HepG2 (cell line): ENCODE results near the gene LILRB5. TPM values are rescaled to one million over a fixed set of nuclear protein-coding genes. Genes with fewer than 3 reads are reported as not detected.

Source experiments
- AKAP8 ChIP-seq: sonication (generic); formaldehyde crosslinking; IDR thresholded peaks from 2 replicates; pipeline ENCODE4 v1.5.1; 2020; ENCODE audit warnings: mild to moderate bottlenecking, missing genetic modification reagents
- BRD4 ChIP-seq: sonication (generic); formaldehyde crosslinking; IDR thresholded peaks from 2 replicates; pipeline ENCODE4 v1.4.0; 2020; ENCODE audit warnings: missing genetic modification reagents
- CBX5 ChIP-seq: sonication (generic); formaldehyde crosslinking; IDR thresholded peaks from 2 replicates; pipeline ENCODE4 v1.4.0; 2020; ENCODE audit warnings: missing genetic modification reagents, borderline replicate concordance
- EP300 ChIP-seq, 3 experiments: sonication (generic) in 1 of 3; formaldehyde crosslinking in 1 of 3; IDR thresholded peaks; 2 replicates each; pipeline versions ENCODE4 v1.5.1 to v1.6.1; 2011 to 2020; ENCODE audit warnings: low read depth in 2 of 3, low read length in 2 of 3, borderline replicate concordance in 1 of 3, improper control_type of control experiment in 1 of 3, mild to moderate bottlenecking in 1 of 3, missing genetic modification reagents in 1 of 3, moderate library complexity in 1 of 3
- FIP1L1 ChIP-seq: fragments of 200-400 bp; formaldehyde crosslinking; IDR thresholded peaks from 2 replicates; pipeline ENCODE4 v1.6.1; 2018; ENCODE audit warnings: low read depth, mild to moderate bottlenecking, low read length, moderate library complexity, borderline replicate concordance; ENCODE audit not compliant: insufficient read depth
- FOXM1 ChIP-seq: sonication (generic); formaldehyde crosslinking; IDR thresholded peaks from 2 replicates; pipeline ENCODE4 v1.5.0; 2020; ENCODE audit warnings: missing genetic modification reagents
- HOXA9 ChIP-seq: sonication (generic); formaldehyde crosslinking; IDR thresholded peaks from 2 replicates; pipeline ENCODE4 v1.8.1; 2022; ENCODE audit warnings: missing genetic modification reagents, mild to moderate bottlenecking, moderate library complexity, borderline replicate concordance
- IKZF4 ChIP-seq: sonication (generic); formaldehyde crosslinking; IDR thresholded peaks from 2 replicates; pipeline ENCODE4 v1.5.1; 2020; ENCODE audit warnings: borderline replicate concordance, mild to moderate bottlenecking, low read depth, missing genetic modification reagents; ENCODE audit errors: not compliant biosample characterization
- MATR3 ChIP-seq: sonication (generic); formaldehyde crosslinking; IDR thresholded peaks from 2 replicates; pipeline ENCODE4 v1.4.0; 2020; ENCODE audit warnings: missing genetic modification reagents
- TERF1 ChIP-seq: sonication (generic); formaldehyde crosslinking; IDR thresholded peaks from 2 replicates; pipeline ENCODE4 v1.8.0; 2022; ENCODE audit warnings: mild to moderate bottlenecking, missing genetic modification reagents, moderate library complexity
- ZBTB34 ChIP-seq: sonication (generic); formaldehyde crosslinking; IDR thresholded peaks from 2 replicates; pipeline ENCODE4 v1.8.0; 2022; ENCODE audit warnings: mild to moderate bottlenecking, missing genetic modification reagents
- ZNF101 ChIP-seq: sonication (generic); formaldehyde crosslinking; IDR thresholded peaks from 2 replicates; pipeline ENCODE4 v1.4.0; 2020; ENCODE audit warnings: mild to moderate bottlenecking, low read depth, missing genetic modification reagents, borderline replicate concordance
- ZNF253 ChIP-seq: sonication (generic); formaldehyde crosslinking; IDR thresholded peaks from 2 replicates; pipeline ENCODE4 v1.8.0; 2022; ENCODE audit warnings: mild to moderate bottlenecking, missing genetic modification reagents, borderline replicate concordance
- ZNF557 ChIP-seq: sonication (generic); formaldehyde crosslinking; IDR thresholded peaks from 2 replicates; pipeline ENCODE4 v1.4.0; 2020; ENCODE audit warnings: missing genetic modification reagents
- ZNF674 ChIP-seq: sonication (generic); formaldehyde crosslinking; IDR thresholded peaks from 2 replicates; pipeline ENCODE4 v1.5.0; 2020; ENCODE audit warnings: low read depth, mild to moderate bottlenecking, missing genetic modification reagents
- ZNF713 ChIP-seq: sonication (generic); formaldehyde crosslinking; IDR thresholded peaks from 2 replicates; pipeline ENCODE4 v1.4.0; 2020; ENCODE audit warnings: mild to moderate bottlenecking, missing genetic modification reagents
- ZXDC ChIP-seq: sonication (generic); formaldehyde crosslinking; IDR thresholded peaks from 2 replicates; pipeline ENCODE4 v1.5.0; 2020; ENCODE audit warnings: mild to moderate bottlenecking, missing genetic modification reagents
- polyA plus RNA-seq, 8 experiments: library from polyadenylated mRNA; depleted of rRNA in 3 of 8; stranded (reverse) in 7 of 8; unstranded in 1 of 8; fragments of >200 nt; fragmentation: Illumina TruSeq in 4 of 8; extraction: Trizol in 4 of 8; gene quantifications; 2 replicates each; pipeline versions ENCODE4 v1.2.1 to v1.2.3, GENCODE V29; 2011 to 2016; ENCODE audit warnings: low read depth in 4 of 8, missing spikeins in 1 of 8, mixed read lengths in 1 of 8; ENCODE audit not compliant: insufficient read depth in 1 of 8
- total RNA-seq, 5 experiments: library from RNA; depleted of rRNA; stranded (reverse); fragments of >200 nt; fragmentation: Illumina TruSeq; extraction: Trizol; gene quantifications; 2 replicates each; pipeline ENCODE4 v1.2.3, GENCODE V29; 2016; ENCODE audit warnings: low read depth in 1 of 5
- TF ChIP-seq, protein P1 (sequence below): sonication (generic); IDR thresholded peaks from 2 replicates; pipeline ENCODE4 v1.6.1; 2016; ENCODE audit warnings: low read depth, borderline replicate concordance
- TF ChIP-seq, protein P2 (sequence below): sonication (generic); formaldehyde crosslinking; IDR thresholded peaks from 2 replicates; pipeline ENCODE4 v1.5.1; 2020; ENCODE audit warnings: mild to moderate bottlenecking, moderate library complexity, missing genetic modification reagents

The LILRB5 gene
- total and polyA plus RNA-seq, 2 of the 13 experiments (the other 11 are each of a cell fraction or from before 2014, with no cell fraction given): not detected

DNA sequence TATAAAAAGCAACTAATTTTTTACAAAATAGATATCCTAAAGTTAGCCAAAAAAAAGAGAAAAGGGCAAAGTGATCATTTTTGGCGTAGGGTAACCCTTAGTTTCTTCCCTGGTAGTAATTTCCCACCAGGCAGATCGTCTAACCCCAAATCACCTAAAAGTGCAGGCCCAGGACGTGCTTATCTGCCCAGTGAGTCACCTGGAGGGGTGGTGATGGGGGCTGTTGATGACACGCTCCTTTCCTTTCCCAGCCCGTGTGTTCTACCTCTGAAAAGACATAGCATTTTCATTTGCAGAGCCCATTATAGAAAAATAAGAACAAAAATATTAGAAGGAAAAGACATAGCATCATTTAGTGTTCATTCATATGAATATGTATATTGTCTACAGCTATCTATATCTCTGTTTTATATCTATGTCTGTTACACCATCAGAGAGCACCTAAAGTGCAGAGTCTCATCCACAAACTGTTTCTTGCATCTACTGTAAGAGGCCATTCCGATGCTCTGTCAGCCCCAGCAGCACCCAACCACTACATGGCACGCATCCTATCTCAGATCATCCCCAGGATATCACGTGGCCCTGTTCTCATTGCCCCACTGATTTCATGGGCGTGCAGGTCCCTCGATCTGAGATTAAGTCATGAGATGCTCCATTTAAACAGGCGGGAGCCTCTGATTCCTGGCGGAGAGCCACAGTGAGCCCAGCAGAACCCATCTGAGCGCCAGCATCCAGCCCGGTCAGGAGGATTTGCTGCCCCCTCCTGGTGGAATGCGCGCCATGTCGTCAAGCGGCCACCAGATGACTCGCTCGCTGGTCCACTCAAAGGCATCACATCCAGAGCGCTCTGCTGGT lies 25.8 kb downstream of the LILRB5 start (continued):
- TF ChIP-seq ZXDC (CRISPR knock-in tag) (no peak), CBX5 (CRISPR knock-in tag) (peak; percentile 77; the same call in 1 of the 2 replicates), HOXA9 (CRISPR knock-in tag) (0 out of 2 replicates have a peak, but pooled peaks have one; percentile 21), ZNF253 (CRISPR knock-in tag) (no peak), ZNF557 (CRISPR knock-in tag) (no peak), FOXM1 (CRISPR knock-in tag) (no peak), AKAP8 (CRISPR knock-in tag) (no peak), BRD4 (no peak), MATR3 (no peak), TERF1 (CRISPR knock-in tag) (no peak), IKZF4 (CRISPR knock-in tag) (no peak), FIP1L1 (no peak), ZBTB34 (CRISPR knock-in tag) (no peak), ZNF101 (CRISPR knock-in tag) (no peak), ZNF713 (no peak), ZNF674 (CRISPR knock-in tag) (no peak), EP300 (IDR thresholded peaks at IDR 0.05; ENCODE audit: low read depth in 2 of 2, low read length in 2 of 2) (no peak), EP300 (CRISPR knock-in tag; IDR thresholded peaks at IDR 0.05; ENCODE audit: borderline replicate concordance) (no peak)
- TF ChIP-seq, protein P1, sequence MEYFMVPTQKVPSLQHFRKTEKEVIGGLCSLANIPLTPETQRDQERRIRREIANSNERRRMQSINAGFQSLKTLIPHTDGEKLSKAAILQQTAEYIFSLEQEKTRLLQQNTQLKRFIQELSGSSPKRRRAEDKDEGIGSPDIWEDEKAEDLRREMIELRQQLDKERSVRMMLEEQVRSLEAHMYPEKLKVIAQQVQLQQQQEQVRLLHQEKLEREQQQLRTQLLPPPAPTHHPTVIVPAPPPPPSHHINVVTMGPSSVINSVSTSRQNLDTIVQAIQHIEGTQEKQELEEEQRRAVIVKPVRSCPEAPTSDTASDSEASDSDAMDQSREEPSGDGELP: peak; percentile 77; the same call in 1 of the 2 replicates
- TF ChIP-seq, protein P2, sequence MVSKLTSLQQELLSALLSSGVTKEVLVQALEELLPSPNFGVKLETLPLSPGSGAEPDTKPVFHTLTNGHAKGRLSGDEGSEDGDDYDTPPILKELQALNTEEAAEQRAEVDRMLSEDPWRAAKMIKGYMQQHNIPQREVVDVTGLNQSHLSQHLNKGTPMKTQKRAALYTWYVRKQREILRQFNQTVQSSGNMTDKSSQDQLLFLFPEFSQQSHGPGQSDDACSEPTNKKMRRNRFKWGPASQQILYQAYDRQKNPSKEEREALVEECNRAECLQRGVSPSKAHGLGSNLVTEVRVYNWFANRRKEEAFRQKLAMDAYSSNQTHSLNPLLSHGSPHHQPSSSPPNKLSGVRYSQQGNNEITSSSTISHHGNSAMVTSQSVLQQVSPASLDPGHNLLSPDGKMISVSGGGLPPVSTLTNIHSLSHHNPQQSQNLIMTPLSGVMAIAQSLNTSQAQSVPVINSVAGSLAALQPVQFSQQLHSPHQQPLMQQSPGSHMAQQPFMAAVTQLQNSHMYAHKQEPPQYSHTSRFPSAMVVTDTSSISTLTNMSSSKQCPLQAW (CRISPR knock-in tag): peak; percentile 52; the same call in 1 of the 2 replicates
